Measurements from ENCODE around the gene GADD45G. TPM values are rescaled to one million over a fixed set of nuclear protein-coding genes. Genes with fewer than 3 reads are reported as not detected.

GADD45G gene
- total RNA-seq, 1 experiment from 2014 or later = 7.7 TPM

- no peak overlapping the region for H2AK5ac ChIP-seq (ENCODE audit: insufficient read length, low read length)
- H3T11ph ChIP-seq (ENCODE audit: low read length) = no peak overlapping the region
- H3K4ac ChIP-seq (ENCODE audit: low read depth, low read length) = no peak overlapping the region
- peaks cover 9% of the 10 kb centered on the region for H3K4me1 ChIP-seq (ENCODE audit: insufficient read depth, low read length)
- no peaks in the 10 kb centered on the region for H3K79me2 ChIP-seq (ENCODE audit: insufficient read depth, low read length)
- no peak overlapping the region for H4K8ac ChIP-seq (replicated peaks; ENCODE audit: insufficient read length, low read depth, low read length)
- no peak overlapping the region for H3K9ac ChIP-seq (ENCODE audit: extremely low read depth, insufficient read length, low read length)
- Mint-ChIP-seq H3K9me3 (no peaks in the 10 kb centered on the region), H3K4me3 (no peak overlapping the region), H3K36me3 (ENCODE audit: insufficient read depth in 1 of 3, low read depth in 3 of 3) (no peaks in the 10 kb centered on the region), H3K27me3 (ENCODE audit: low read depth) (peaks cover 9% of the 10 kb centered on the region), H3K27ac (no peak overlapping the region), H3K4me1 (peaks cover 41 to 43% of the 10 kb centered on the region in 2 experiments)
- no peak for TF ChIP-seq CTCF (conservative IDR thresholded peaks at IDR 0.05)
- no peaks in the 10 kb centered on the region for H3K27me3 ChIP-seq (ENCODE audit: insufficient read depth, low read length)
- no peak overlapping the region for H3K23ac ChIP-seq (ENCODE audit: insufficient read length, low read depth, low read length)
- H3K27ac ChIP-seq (ENCODE audit: insufficient read length, low read depth, low read length) = no peak overlapping the region
- no peaks in the 10 kb centered on the region for H3K9me3 ChIP-seq (ENCODE audit: control insufficient read depth, low read depth, low read length)
- no CpG with 5 or more reads among the region's 11 CpGs for WGBS (ENCODE audit: extremely low coverage, insufficient read length, low lambda C conversion rate)
- H3K79me1 ChIP-seq (ENCODE audit: insufficient read depth, low read depth, low read length, poor library complexity, severe bottlenecking) = no peaks in the 10 kb centered on the region
- no peak overlapping the region for H3K4me2 ChIP-seq (ENCODE audit: insufficient read depth, insufficient read length, low read length)
- no peak overlapping the region for H3K18ac ChIP-seq (ENCODE audit: insufficient read length, low read depth, low read length)
- H4K91ac ChIP-seq (ENCODE audit: insufficient read length, low read depth, low read length) = no peak overlapping the region
- H2BK15ac ChIP-seq (ENCODE audit: low read depth, low read length) = no peak overlapping the region
- no peak overlapping the region for H3K56ac ChIP-seq (ENCODE audit: insufficient read length, low read depth, low read length)
- no peak overlapping the region for H4K5ac ChIP-seq (ENCODE audit: insufficient read length, low read depth, low read length)
- no peak for DNase-seq
- no peaks in the 10 kb centered on the region for H3K23me2 ChIP-seq (ENCODE audit: insufficient read length, low read depth, low read length, poor library complexity, severe bottlenecking)
- H2BK20ac ChIP-seq (ENCODE audit: low read depth, low read length, poor library complexity, severe bottlenecking) = no peak overlapping the region
- no peak overlapping the region for H2BK12ac ChIP-seq (ENCODE audit: insufficient read length, low read depth, low read length)
- no peak overlapping the region for H2AFZ ChIP-seq (ENCODE audit: low read length)
- no peak overlapping the region for H2BK120ac ChIP-seq (ENCODE audit: low read depth, low read length, poor library complexity, severe bottlenecking)
- H4K20me1 ChIP-seq (ENCODE audit: control insufficient read depth, insufficient read depth, insufficient read length) = no peaks in the 10 kb centered on the region
- H2BK5ac ChIP-seq (ENCODE audit: insufficient read length, low read length) = no peak overlapping the region
- no peak overlapping the region for H3K14ac ChIP-seq (ENCODE audit: insufficient read depth, low read length)
These were observed 43.6 kb downstream of the GADD45G start for GRCh38 chr9:89648247-89649000.
